MCF 10A (cell line): Measurements from ENCODE around the gene TEX261. TPM values are rescaled to one million over a fixed set of nuclear protein-coding genes. Genes with fewer than 3 reads are reported as not detected.

Experiments
- BruUV-seq: library from RNA; stranded (reverse); fragments of 400-500 nt; replicated peaks from 2 replicates; lab custom pipeline; 2021; lab: Mats Ljungman, UMichigan
- CTCF ChIA-PET: fragments of 300-600 bp; sonication (Branson Sonifier 250); formaldehyde crosslinking; extraction: SDS; loops from one replicate; lab custom pipeline; 2021; ENCODE audit warnings: antibody characterized with exemption, inconsistent platforms; lab: Yijun Ruan, JAX
- POLR2A ChIA-PET: fragments of 300-600, 350-650 bp; sonication (Branson Sonifier 250); formaldehyde crosslinking; extraction: SDS; loops from one replicate; lab custom pipeline; 2020; ENCODE audit warnings: antibody characterized with exemption, inconsistent platforms; lab: Yijun Ruan, JAX
- DNase-seq: peaks from one replicate; pipeline ENCODE4 v3.0.0-alpha.2; 2018; ENCODE audit not compliant: unreplicated experiment
- H3K27ac Mint-ChIP-seq: one replicate; pipeline ENCODE4 v1.8.0; 2022; ENCODE audit warnings: mild to moderate bottlenecking, low read depth, mixed read lengths; ENCODE audit not compliant: unreplicated experiment
- H3K27me3 Mint-ChIP-seq: one replicate; pipeline ENCODE4 v1.8.0; 2022; ENCODE audit warnings: mixed read lengths; ENCODE audit not compliant: insufficient read depth, unreplicated experiment
- H3K36me3 Mint-ChIP-seq: one replicate; pipeline ENCODE4 v1.8.0; 2022; ENCODE audit warnings: mild to moderate bottlenecking, moderate library complexity, mixed read lengths; ENCODE audit not compliant: insufficient read depth, unreplicated experiment
- H3K4me1 Mint-ChIP-seq: one replicate; pipeline ENCODE4 v1.8.0; 2022; ENCODE audit warnings: mixed read lengths; ENCODE audit not compliant: insufficient read depth, unreplicated experiment
- H3K4me3 Mint-ChIP-seq: one replicate; pipeline ENCODE4 v1.8.0; 2022; ENCODE audit warnings: mild to moderate bottlenecking, moderate library complexity, mixed read lengths; ENCODE audit not compliant: unreplicated experiment
- H3K9me3 Mint-ChIP-seq: one replicate; pipeline ENCODE4 v1.8.0; 2022; ENCODE audit warnings: mixed read lengths; ENCODE audit not compliant: unreplicated experiment
- intact Hi-C: fragments of 100-400 bp; cut with micrococcal nuclease; formaldehyde crosslinking; loops from 2 replicates; pipeline ENCODE4 v1.14.1; 2022
- total RNA-seq: library from RNA; stranded (reverse); gene quantifications from 2 replicates; pipeline ENCODE4 v1.2.3, GENCODE V29; 2022
- TF ChIP-seq, protein P1 (sequence below): fragments of 200-600 bp; IDR thresholded peaks from one replicate; pipeline ENCODE4 v1.8.0; 2022; ENCODE audit warnings: antibody characterized with exemption, mild to moderate bottlenecking; ENCODE audit not compliant: unreplicated experiment

The TEX261 gene
- total RNA-seq, 1 experiment from 2014 or later: 63.2 TPM

DNA sequence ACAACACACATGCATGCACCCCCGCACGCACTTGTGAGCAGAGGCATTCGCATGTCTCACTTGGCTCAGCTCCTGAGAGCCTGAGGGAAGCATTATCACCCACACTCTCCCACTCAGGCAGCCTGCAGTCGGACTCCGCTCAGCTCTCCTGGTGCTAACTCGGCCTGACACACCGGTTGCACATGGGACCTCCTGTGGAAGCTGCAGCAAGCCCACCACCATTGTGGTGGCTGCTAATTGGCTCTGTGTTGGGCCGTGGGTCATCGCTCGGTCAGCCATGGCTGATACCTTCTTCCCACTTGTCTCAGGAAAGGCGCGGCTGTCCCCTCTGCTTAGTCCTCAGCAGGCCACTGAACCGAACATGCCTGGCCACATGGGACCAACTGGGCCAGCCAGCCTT, 13.7 kb upstream of the TEX261 start:
- Mint-ChIP-seq H3K4me1 (no peaks in the 10 kb centered on the region), H3K36me3 (peaks cover 7% of the 10 kb centered on the region), H3K9me3 (no peaks in the 10 kb centered on the region), H3K27ac (no peak overlapping the region), H3K4me3 (no peak overlapping the region), H3K27me3 (peaks cover 27% of the 10 kb centered on the region)
- TF ChIP-seq, protein P1, sequence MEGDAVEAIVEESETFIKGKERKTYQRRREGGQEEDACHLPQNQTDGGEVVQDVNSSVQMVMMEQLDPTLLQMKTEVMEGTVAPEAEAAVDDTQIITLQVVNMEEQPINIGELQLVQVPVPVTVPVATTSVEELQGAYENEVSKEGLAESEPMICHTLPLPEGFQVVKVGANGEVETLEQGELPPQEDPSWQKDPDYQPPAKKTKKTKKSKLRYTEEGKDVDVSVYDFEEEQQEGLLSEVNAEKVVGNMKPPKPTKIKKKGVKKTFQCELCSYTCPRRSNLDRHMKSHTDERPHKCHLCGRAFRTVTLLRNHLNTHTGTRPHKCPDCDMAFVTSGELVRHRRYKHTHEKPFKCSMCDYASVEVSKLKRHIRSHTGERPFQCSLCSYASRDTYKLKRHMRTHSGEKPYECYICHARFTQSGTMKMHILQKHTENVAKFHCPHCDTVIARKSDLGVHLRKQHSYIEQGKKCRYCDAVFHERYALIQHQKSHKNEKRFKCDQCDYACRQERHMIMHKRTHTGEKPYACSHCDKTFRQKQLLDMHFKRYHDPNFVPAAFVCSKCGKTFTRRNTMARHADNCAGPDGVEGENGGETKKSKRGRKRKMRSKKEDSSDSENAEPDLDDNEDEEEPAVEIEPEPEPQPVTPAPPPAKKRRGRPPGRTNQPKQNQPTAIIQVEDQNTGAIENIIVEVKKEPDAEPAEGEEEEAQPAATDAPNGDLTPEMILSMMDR: no peak
- BruUV-seq: no TSS peak
- intact Hi-C loops: no loop called here
- CTCF ChIA-PET: no interaction called here
- POLR2A ChIA-PET: no interaction called here
- DNase-seq: no peak

DNA sequence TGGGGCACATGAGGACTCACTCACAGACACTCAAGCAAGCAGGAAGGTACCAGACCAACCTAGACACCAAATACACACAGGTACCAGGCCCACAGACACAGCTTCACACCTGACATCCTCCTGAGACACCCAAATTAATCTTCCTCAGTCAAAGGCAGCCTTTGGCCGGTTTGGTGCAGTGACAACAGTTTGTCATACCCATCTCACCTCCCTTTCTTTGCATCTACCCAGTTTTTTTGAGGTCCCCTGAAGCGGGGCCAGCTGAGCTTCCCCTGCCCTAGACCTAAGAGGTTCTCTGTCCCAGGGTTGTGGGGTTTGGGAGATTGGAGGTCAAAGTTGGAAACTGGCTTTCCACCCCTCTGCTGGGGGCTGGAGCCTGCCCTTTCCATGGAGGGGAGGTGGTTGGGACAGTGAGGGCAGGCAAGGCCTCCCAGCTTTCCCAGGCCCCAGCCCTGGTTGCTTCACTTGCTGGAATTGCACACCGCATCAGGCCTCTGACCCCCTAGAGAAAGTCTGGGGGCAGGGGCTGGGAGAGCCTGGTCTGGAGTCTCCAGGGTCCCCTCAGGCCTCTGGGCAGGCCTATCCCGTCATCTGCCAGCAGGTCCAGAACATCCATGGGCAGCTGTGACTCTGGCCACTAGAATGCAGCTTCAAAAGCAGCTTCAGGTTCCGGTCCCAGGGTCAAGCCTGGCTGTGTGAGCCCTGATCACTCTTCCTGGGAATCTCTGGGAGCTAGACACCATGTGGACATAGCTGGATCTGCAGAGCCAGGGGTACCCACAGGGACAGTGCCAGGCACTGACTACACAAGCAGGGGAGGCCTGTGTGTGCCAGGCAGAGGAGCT, 12.5 kb upstream of the TEX261 start:
- ChIA-PET CTCF (interaction anchor here (0.5 to 0.9 kb wide), 2 partner anchors 137 to 202 kb away, joined by 3 to 4 read pairs; no protein-coding TSS in a partner anchor), POLR2A (no interaction called here)
- Mint-ChIP-seq H3K4me1 (no peaks in the 10 kb centered on the region), H3K36me3 (peaks cover 7% of the 10 kb centered on the region), H3K27me3 (peaks cover 26% of the 10 kb centered on the region), H3K27ac (no peak overlapping the region), H3K4me3 (no peak overlapping the region), H3K9me3 (no peaks in the 10 kb centered on the region)
- intact Hi-C loops: no loop called here
- no TSS peak for BruUV-seq
- TF ChIP-seq, protein P1: no peak
- no peak for DNase-seq

DNA sequence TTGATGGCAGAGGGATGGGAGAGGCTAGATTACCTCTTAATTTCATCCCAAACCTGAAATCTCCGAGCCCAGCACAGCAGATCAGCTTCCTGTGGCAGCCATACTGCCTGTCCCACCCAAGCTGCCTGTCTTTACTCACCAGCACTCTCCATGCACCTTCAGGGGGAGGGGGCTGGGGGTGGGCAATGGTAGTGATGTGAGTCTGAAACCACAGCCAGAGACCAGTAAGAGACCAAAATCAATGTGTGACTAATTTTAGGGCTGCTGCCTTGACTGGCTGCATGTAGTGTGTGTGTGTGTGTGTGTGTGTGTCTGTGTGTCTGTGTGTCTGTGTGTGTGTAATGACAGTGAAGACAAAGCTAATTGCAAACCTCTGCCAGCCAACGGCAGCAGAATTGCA, 11.7 kb upstream of the TEX261 start:
- no peaks in the 10 kb centered on the region for H3K4me1 Mint-ChIP-seq
- POLR2A ChIA-PET: no interaction called here
- TF ChIP-seq, protein P1: no peak

DNA sequence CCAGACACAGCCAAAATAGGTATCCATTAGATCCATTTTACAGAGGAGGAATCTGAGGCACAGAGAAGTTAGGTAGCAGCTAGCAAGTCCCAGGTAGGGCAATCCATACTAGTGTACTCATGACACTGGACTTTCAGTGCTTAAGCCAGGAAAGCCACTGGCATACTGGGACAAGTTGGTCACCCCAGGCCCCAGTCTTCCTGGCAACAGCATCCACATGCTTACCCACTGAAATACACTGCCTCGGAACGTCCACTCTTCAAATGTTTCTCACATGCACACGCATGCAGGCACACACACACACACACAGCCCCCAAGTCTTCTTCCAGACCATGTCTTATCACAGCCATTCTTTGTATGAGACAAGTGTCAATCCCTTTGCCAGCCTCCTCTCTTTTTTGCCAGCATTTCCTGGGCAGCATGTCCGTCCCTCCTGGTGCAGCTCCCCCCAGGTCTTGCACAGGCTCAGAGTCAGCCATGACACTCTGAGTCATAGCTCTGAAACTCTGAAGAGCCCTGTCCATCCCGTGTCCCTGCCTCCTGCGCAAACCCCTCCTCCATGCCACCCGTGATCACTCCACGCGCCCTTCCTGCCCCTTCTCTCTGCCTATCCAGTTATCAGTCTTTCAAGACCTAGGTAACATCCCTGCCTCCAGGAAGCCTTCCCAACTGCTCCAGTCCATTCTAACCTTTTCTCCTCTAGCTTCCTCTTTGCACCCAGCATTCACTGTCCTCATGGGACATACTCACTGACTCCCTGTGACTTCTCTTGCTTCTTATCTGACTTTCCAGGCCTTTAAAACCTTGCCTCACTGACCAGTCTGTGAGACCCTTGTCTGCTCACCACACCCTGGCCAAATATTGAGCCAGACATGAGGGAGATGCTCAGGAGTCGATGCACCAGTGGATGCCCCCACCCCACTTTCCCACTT, 10.9 kb upstream of the TEX261 start:
- H3K36me3 Mint-ChIP-seq: no peaks in the 10 kb centered on the region
- no peak overlapping the region for H3K27ac Mint-ChIP-seq
- no peaks in the 10 kb centered on the region for H3K9me3 Mint-ChIP-seq
- H3K27me3 Mint-ChIP-seq: peaks cover 9% of the 10 kb centered on the region
- ChIA-PET POLR2A (no interaction called here), CTCF (interaction anchor here (0.6 to 1.6 kb wide), 3 partner anchors 30 to 702 kb away, joined by 3 to 9 read pairs (median 3); no protein-coding TSS in a partner anchor)
- TF ChIP-seq, protein P1: no peak
- no peaks in the 10 kb centered on the region for H3K4me1 Mint-ChIP-seq
- H3K4me3 Mint-ChIP-seq: no peak overlapping the region
- intact Hi-C loops: no loop called here
- no TSS peak for BruUV-seq
- DNase-seq: no peak

More for the DNA sequence above, 11.7 kb upstream of the TEX261 start:
- CTCF ChIA-PET: interaction anchor here (1.6 kb wide), 1 partner anchor 29 kb away, joined by 3 read pairs; no protein-coding TSS in a partner anchor
- intact Hi-C loops: no loop called here
- peaks cover 17% of the 10 kb centered on the region for H3K27me3 Mint-ChIP-seq
- peaks cover 5% of the 10 kb centered on the region for H3K36me3 Mint-ChIP-seq
- BruUV-seq: no TSS peak
- no peak for DNase-seq
- H3K27ac Mint-ChIP-seq: no peak overlapping the region
- no peaks in the 10 kb centered on the region for H3K9me3 Mint-ChIP-seq
- H3K4me3 Mint-ChIP-seq: no peak overlapping the region
